IMR-90 (cell line): Measurements from ENCODE around the gene DEK. TPM values are rescaled to one million over a fixed set of nuclear protein-coding genes. Genes with fewer than 3 reads are reported as not detected.

Experiments
- ATAC-seq: fragments of 200-7000 bp; cut with Tn5 transposase; 2 replicates; pipeline ENCODE4 v1.9.1; 2020; ENCODE audit warnings: low read depth, mild to moderate bottlenecking, moderate library complexity
- BruUV-seq: library from RNA; stranded (reverse); fragments of 400-500 nt; replicated peaks from 2 replicates; lab custom pipeline; 2021; lab: Mats Ljungman, UMichigan
- CTCF ChIA-PET: fragments of 300-600 bp; formaldehyde crosslinking; extraction: SDS; loops from one replicate; lab custom pipeline; 2021; ENCODE audit warnings: antibody characterized with exemption; lab: Yijun Ruan, JAX
- POLR2A ChIA-PET: fragments of 300-600 bp; sonication (Branson Sonifier 250); formaldehyde crosslinking; loops from one replicate; lab custom pipeline; 2022; ENCODE audit warnings: antibody characterized with exemption; ENCODE audit not compliant: unreplicated experiment; lab: Charles Lee
- DNase-seq: peaks from one replicate; pipeline ENCODE4 v3.0.0; 2013
- H2AFZ ChIP-seq: replicated peaks from 2 replicates; pipeline ENCODE3; 2013; ENCODE audit warnings: low read length, mild to moderate bottlenecking; ENCODE audit not compliant: poor library complexity
- H2AK5ac ChIP-seq: 2 replicates; pipeline ENCODE4 v1.6.1; 2013; ENCODE audit warnings: low read depth, low read length, inconsistent platforms
- H2AK9ac ChIP-seq: replicated peaks from 2 replicates; pipeline ENCODE3; 2013; ENCODE audit warnings: mild to moderate bottlenecking, low read depth, low read length, moderate library complexity; ENCODE audit not compliant: poor library complexity
- H2BK120ac ChIP-seq: 2 replicates; pipeline ENCODE4 v1.6.1; 2013; ENCODE audit warnings: low read depth, low read length, inconsistent platforms
- H2BK15ac ChIP-seq: 3 replicates; pipeline ENCODE4 v1.6.1; 2013; ENCODE audit warnings: low read depth, low read length, inconsistent platforms
- H2BK20ac ChIP-seq: 2 replicates; pipeline ENCODE4 v1.6.1; 2013; ENCODE audit warnings: low read depth, mild to moderate bottlenecking, inconsistent platforms, low read length, moderate library complexity
- H2BK5ac ChIP-seq: 2 replicates; pipeline ENCODE4 v1.6.1; 2013; ENCODE audit warnings: mild to moderate bottlenecking, low read depth, low read length, inconsistent platforms; ENCODE audit not compliant: poor library complexity, severe bottlenecking
- H3K14ac ChIP-seq: replicated peaks from 2 replicates; pipeline ENCODE4 v1.6.1; 2013; ENCODE audit warnings: low read depth, low read length, inconsistent platforms
- H3K18ac ChIP-seq: 2 replicates; pipeline ENCODE4 v1.6.1; 2013; ENCODE audit warnings: low read depth, low read length, control low read depth
- H3K23ac ChIP-seq: 2 replicates; pipeline ENCODE4 v1.6.1; 2013; ENCODE audit warnings: low read depth, low read length, inconsistent platforms
- H3K27ac ChIP-seq: 2 replicates; pipeline ENCODE4 v1.5.1; 2013; ENCODE audit warnings: mild to moderate bottlenecking, control low read depth, low read length; ENCODE audit not compliant: insufficient read depth
- H3K27me3 ChIP-seq: 2 replicates; pipeline ENCODE4 v1.6.1; 2013; ENCODE audit warnings: low read length; ENCODE audit not compliant: control insufficient read depth, insufficient read depth
- H3K36me3 ChIP-seq: 2 replicates; pipeline ENCODE4 v1.6.1; 2013; ENCODE audit warnings: low read length, mixed read lengths; ENCODE audit not compliant: control insufficient read depth, insufficient read depth
- H3K4ac ChIP-seq: 2 replicates; pipeline ENCODE4 v1.6.1; 2013; ENCODE audit warnings: low read depth, low read length, inconsistent platforms
- H3K4me1 ChIP-seq: 2 replicates; pipeline ENCODE4 v1.6.1; 2013; ENCODE audit warnings: low read length, mixed read lengths; ENCODE audit not compliant: control insufficient read depth, insufficient read depth
- H3K4me2 ChIP-seq: 2 replicates; pipeline ENCODE4 v1.6.1; 2013; ENCODE audit warnings: low read depth, mild to moderate bottlenecking, control low read depth, low read length, moderate library complexity
- H3K4me3 ChIP-seq: 2 replicates; pipeline ENCODE4 v1.5.1; 2013; ENCODE audit warnings: low read depth, mild to moderate bottlenecking, control low read depth, low read length, moderate library complexity; ENCODE audit not compliant: insufficient read depth
- H3K56ac ChIP-seq: 2 replicates; pipeline ENCODE4 v1.6.1; 2013; ENCODE audit warnings: low read length, inconsistent platforms; ENCODE audit not compliant: insufficient read depth; ENCODE audit errors: extremely low read depth
- H3K79me1 ChIP-seq, 2 experiments: 2 replicates each; pipeline ENCODE4 v1.6.1; 2013; ENCODE audit warnings: low read length in 2 of 2, inconsistent platforms in 1 of 2, low read depth in 1 of 2
- H3K9ac ChIP-seq: 2 replicates; pipeline ENCODE4 v1.6.1; 2013; ENCODE audit warnings: low read depth, low read length, control low read depth
- H3K9me1 ChIP-seq: 2 replicates; pipeline ENCODE4 v1.6.1; 2013; ENCODE audit warnings: low read length, inconsistent platforms; ENCODE audit not compliant: insufficient read depth
- H3K9me3 ChIP-seq: 2 replicates; pipeline ENCODE4 v1.6.1; 2013; ENCODE audit warnings: low read length; ENCODE audit not compliant: control insufficient read depth, insufficient read depth
- H4K20me1 ChIP-seq: 2 replicates; pipeline ENCODE4 v1.6.1; 2013; ENCODE audit warnings: low read length, inconsistent platforms; ENCODE audit not compliant: insufficient read depth
- H4K5ac ChIP-seq: 2 replicates; pipeline ENCODE4 v1.6.1; 2013; ENCODE audit warnings: mild to moderate bottlenecking, low read depth, low read length, control low read depth
- H4K8ac ChIP-seq, 2 experiments: 2 replicates each; pipeline ENCODE4 v1.6.1; 2013; ENCODE audit warnings: low read depth in 2 of 2, low read length in 2 of 2, control low read depth in 1 of 2, inconsistent platforms in 1 of 2
- H4K91ac ChIP-seq: 2 replicates; pipeline ENCODE4 v1.6.1; 2013; ENCODE audit warnings: low read depth, low read length, inconsistent platforms; ENCODE audit not compliant: insufficient read depth
- MAFK ChIP-seq: IDR thresholded peaks from 2 replicates; pipeline ENCODE4 v1.6.1; 2012; ENCODE audit warnings: low read depth, low read length, improper control_type of control experiment
- POLR2A ChIP-seq: IDR thresholded peaks from 2 replicates; pipeline ENCODE4 v1.6.1; 2012; ENCODE audit warnings: mild to moderate bottlenecking, low read depth, low read length
- dilution Hi-C: fragments of 300-500 bp; cut with HindIII; formaldehyde crosslinking; loops from one replicate; pipeline ENCODE4 v1.14.3; 2018; ENCODE audit warnings: low sequenced_read_pairs; ENCODE audit not compliant: unreplicated experiment
- in situ Hi-C: fragments of 300-500 bp; cut with MboI; formaldehyde crosslinking; loops from 3 replicates; pipeline ENCODE4 v1.14.3; 2019; ENCODE audit warnings: low sequenced_read_pairs, inconsistent platforms, mixed read lengths
- intact Hi-C: fragments of 100-400 bp; cut with micrococcal nuclease; formaldehyde crosslinking; loops from 2 replicates; pipeline ENCODE4 v1.10.0; 2022
- polyA plus RNA-seq, 3 experiments: library from polyadenylated mRNA; depleted of rRNA; stranded (reverse); fragments of >200 nt; gene quantifications; 2 replicates each; pipeline ENCODE4 v1.2.3, GENCODE V29; 2012; ENCODE audit warnings: low replicate concordance in 1 of 3
- total RNA-seq: library from RNA; depleted of rRNA; stranded (reverse); fragments of >200 nt; gene quantifications from 2 replicates; pipeline ENCODE4 v1.2.3, GENCODE V29; 2012

The DEK gene
- total and polyA plus RNA-seq, 2 of the 4 experiments (the other 2 are of a cell fraction), result 33.5 to 37.1 TPM

GRCh38 chr6:18247002-18247401 lies 17.3 kb downstream of the DEK start:
- no peaks in the 10 kb centered on the region for H3K27me3 ChIP-seq
- CTCF ChIA-PET, result interaction anchor here (0.6 to 0.7 kb wide), 2 partner anchors 34 to 275 kb away, joined by 3 to 4 read pairs; no protein-coding TSS in a partner anchor

More at GRCh38 chr6:18247002-18247401, 17.3 kb downstream of the DEK start:
- H3K9me1 ChIP-seq, result 0 out of 2 replicates have a peak, but pooled peaks cover 2% of the 10 kb centered on the region
- no peaks in the 10 kb centered on the region; the same call in 1 of the 2 replicates for H4K20me1 ChIP-seq
- H4K5ac ChIP-seq, result no peak overlapping the region
- H3K56ac ChIP-seq, result no peak overlapping the region
- H4K91ac ChIP-seq, result no peak overlapping the region
- H2AK5ac ChIP-seq, result no peak overlapping the region
- TF ChIP-seq POLR2A, result no peak
- TF ChIP-seq MAFK, result 0 out of 2 replicates have a peak, but pooled peaks have one; percentile 12
- H2BK15ac ChIP-seq, result no peak overlapping the region
- no peak overlapping the region for H4K8ac ChIP-seq
- in situ Hi-C loops, result no loop called here
- H3K4me1 ChIP-seq, result peaks cover 3% of the 10 kb centered on the region
- H3K4me2 ChIP-seq, result no peak overlapping the region
- no peak overlapping the region for H3K18ac ChIP-seq
- H3K27ac ChIP-seq, result no peak overlapping the region
- peaks cover 26% of the 10 kb centered on the region for H3K36me3 ChIP-seq
- H2AK9ac ChIP-seq, result no peak overlapping the region
- no peak overlapping the region for H2BK20ac ChIP-seq
- H3K14ac ChIP-seq, result no peak overlapping the region
- ATAC-seq, result no peak
- no peak overlapping the region for H3K4me3 ChIP-seq
- H2BK5ac ChIP-seq, result no peak overlapping the region
- H3K9ac ChIP-seq, result no peak overlapping the region
- POLR2A ChIA-PET, result interaction anchor here (0.6 kb wide), 1 partner anchor 23 kb away, joined by 3 read pairs; no protein-coding TSS in a partner anchor
- H3K23ac ChIP-seq, result no peak overlapping the region
- H2AFZ ChIP-seq, result no peak overlapping the region
- DNase-seq, result no peak
- H3K4ac ChIP-seq, result no peak overlapping the region
- dilution Hi-C loops, result no loop called here
- BruUV-seq, result no TSS peak
- peaks cover 26 to 55% of the 10 kb centered on the region in 2 experiments for H3K79me1 ChIP-seq
- no peaks in the 10 kb centered on the region for H3K9me3 ChIP-seq
- H2BK120ac ChIP-seq, result no peak overlapping the region
- intact Hi-C loops, result loop anchor here (10.0 kb wide), 1 partner anchor 392 kb away; no protein-coding TSS in a partner anchor
